OCI-LY1 (cell line): Measurements from ENCODE around the gene HDAC7.

Experiments used
- CTCF ChIP-seq: fragments of 200-600 bp; sonication (generic), shearing (Covaris generic); IDR thresholded peaks from 2 replicates; pipeline ENCODE4 v1.5.1; 2017; ENCODE audit warnings: mild to moderate bottlenecking, antibody characterized with exemption, low read length, moderate library complexity, mixed read lengths
- EZH2 ChIP-seq: fragments of 200-600 bp; sonication (generic), shearing (Covaris generic); IDR thresholded peaks from 2 replicates; pipeline ENCODE4 v1.8.0; 2017; ENCODE audit warnings: borderline replicate concordance, mixed run types, mild to moderate bottlenecking, antibody characterized with exemption, low read length, moderate library complexity, mixed read lengths

DNA sequence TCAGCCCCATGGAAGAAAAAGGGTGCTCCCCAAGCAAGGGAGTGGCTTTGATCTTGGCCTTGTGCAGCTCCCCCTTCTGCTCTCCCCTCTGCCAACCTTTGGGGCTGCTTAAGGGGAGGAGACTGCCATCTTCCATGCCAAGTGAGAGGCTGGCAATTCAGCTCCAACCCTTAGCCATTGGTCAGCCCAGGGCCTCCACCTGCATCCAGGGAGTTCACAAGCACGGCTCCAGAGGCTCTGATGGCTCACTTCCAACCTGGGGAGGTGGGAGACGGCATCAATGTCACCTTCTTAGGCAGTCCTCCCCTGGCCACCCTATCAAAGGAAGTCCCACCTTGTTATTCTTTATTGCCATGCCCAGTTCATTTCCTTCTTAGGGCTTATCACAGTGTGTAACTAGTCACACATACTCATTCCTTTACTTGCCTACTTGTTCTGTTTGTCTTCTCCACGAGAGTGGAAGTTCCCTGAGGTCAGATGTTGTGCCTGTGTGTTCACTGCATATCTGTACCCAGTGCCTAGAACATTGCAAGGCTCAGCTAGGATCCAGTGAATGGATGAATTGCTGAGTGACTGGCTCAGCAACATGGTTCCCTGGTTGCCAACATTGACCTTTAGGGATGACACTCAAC is 5.0 kb downstream of the HDAC7 start:
- TF ChIP-seq CTCF (no peak), EZH2 (no peak)
